GM19395 (cell line): ENCODE measurements around the gene ANKRD31.
A peak's percentile ranks its signal among the peaks of the same experiment; 100 is the strongest.
"Not testable (repeated sequence)": the region's sequence is repeated elsewhere in the genome, so short reads cannot be mapped to it uniquely, and the experiment has no call there.

Source experiments
- ATAC-seq: cut with Tn5 transposase; IDR thresholded peaks from one replicate; pipeline ENCODE4 v1.9.1; 2021; ENCODE audit warnings: mild to moderate bottlenecking, moderate library complexity; ENCODE audit not compliant: unreplicated experiment

Gene ANKRD31, protein sequence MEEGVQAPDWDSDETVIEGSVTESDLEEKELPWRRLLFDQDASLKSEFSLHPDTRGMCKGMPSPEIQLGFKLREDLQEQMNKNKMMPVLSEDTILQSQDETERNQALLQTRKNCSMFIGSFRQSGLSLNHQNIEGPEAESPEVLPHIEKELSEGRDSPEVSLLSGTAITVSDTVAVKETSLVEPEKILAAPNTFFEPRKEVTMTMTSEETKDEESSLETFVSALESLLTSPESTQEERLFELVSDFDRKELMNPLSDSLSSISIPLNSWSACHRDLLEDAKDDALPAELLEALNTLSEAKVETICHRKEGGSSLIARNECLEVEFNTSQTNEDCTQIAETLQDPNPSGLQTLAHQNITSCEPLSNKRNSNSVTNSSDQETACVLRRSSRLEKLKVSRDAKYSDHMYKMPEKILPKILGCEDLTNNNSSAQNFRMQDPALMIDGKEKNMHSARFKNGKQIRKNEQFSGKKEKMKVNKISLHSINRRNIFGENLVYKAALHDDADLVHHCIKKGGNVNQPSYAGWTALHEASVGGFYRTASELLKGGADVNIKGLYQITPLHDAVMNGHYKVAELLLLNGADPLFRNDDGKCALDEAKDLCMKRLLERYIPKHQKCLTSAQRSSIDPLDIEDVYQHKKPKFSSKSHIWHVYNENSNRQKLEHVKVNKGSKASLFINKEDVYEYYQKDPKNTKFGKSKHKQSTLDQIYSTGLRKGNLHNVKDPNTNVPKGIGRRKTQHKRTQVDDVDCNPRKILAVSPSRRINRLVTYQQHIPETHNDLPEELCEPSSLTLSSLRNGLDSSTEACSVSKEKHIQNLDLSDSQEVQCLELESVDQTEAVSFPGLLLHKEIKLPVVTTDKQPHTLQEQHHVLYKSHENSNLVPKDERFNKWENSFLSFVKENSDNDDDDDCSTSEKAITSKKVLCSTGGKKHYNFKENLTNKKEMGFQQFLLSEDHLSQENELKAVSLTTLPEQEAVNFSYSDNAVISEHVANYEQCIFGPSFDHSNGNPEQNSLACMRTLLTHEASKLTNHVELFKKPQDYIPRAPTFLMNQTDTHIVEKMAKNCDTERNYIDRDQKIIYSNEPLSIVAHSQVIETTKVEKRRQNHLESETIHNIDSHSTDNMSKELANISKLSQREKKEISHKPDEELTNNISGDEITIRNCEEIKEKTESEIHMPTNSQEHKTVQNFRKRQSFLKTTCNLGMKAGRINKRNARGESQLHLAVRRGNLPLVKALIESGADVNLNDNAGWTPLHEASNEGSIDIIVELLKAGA (N-terminal part only)

DNA sequence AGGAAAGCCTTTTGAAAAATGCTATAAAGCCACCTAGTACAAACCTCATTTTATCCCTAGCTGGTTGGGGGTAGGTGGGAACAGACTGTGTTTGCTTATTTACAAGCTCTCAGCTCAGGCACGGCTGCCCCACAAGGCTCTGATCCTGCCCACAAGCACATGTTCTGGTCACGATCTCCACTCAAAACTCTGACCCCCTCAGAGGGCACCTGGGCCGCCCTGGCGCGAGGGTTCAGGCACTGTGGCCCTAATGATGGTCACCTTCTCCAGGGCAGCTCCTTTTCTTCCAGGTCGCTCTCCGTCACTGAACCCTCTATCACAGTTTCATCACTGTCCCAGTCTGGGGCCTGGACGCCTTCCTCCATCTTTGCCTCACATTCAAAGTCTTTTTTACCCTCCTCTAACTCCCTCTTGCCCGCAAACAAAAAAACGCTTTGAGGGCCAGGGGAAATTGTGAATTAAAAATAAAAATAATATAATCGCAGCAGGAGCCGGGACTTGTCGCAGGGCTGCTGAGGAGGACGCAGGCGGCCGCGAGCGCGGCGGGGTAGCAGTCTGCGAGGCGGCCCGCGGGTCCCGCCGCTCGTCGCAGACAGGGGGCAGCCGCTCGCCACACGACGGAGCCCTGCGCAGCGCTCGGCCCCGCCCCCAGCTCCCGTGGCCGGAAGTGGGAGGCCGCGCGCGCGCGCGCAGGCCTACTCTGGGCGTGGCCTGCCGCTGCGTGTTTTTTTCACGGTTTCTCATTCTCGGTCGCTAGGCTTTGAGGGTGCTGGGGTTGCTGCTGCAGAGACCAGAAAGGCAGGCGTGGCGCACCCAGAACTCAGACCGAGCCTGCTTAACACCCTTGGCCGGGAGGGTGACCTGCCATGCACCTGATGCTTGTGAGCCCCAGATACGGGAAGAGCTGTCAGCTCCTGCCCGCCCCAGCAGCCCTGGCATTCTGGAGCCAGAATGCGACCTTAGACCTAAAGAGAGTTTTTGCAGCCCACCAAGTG lies at the start of gene ANKRD31:
TSS of gene ANKRD31 (minus strand) at position 557 of the 995 bp plus-strand sequence. CDS start at position 365, 192 bp downstream.
- ATAC-seq: peak; percentile 98

DNA sequence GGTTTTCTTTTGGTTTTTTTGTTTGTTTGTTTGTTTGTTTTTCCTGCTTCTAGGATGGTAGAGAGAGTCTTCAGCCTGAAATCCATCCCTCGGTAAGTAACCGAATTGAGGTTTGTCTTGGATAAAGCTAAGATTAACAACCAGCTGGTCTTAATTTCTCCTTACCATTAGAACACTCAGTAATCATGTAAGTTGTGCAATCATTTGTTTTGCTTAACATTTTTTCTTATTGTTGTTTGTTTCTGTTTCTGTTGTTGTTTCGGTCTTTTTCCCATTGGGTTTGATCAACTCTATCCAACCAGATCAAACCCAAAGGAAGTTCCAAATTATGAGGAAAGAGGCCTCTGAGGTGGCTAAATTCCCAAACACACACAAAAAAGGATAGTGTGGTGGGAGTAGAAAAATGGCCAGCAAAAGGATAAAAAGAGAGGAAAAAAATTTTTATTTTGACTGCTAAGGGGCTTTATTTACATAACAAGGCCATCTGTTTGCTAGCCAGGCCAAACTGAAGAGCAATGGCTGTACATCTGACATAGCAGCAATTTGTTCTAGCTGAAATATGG lies 49.6 kb upstream of the ANKRD31 start:
- no peak for ATAC-seq

DNA sequence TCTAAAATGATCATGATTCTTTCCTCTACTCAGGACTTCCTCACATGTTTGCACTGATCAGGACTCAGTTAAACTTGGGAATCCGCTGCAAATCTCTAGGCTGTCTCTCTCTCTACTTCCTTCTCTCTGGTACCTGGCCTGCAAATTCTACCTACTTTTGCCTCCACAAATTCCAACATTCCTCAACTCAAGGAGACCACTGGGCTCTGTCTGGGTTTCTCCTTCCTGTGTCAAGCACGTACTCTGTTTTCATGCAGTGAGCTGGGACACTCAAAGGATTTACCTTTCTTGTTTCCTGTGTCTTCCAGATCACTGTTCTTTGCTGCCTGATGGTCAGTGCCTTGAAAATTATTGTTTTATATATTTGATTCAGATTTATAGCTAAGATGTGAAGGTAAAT lies 45.9 kb upstream of the ANKRD31 start:
- no peak for ATAC-seq

DNA sequence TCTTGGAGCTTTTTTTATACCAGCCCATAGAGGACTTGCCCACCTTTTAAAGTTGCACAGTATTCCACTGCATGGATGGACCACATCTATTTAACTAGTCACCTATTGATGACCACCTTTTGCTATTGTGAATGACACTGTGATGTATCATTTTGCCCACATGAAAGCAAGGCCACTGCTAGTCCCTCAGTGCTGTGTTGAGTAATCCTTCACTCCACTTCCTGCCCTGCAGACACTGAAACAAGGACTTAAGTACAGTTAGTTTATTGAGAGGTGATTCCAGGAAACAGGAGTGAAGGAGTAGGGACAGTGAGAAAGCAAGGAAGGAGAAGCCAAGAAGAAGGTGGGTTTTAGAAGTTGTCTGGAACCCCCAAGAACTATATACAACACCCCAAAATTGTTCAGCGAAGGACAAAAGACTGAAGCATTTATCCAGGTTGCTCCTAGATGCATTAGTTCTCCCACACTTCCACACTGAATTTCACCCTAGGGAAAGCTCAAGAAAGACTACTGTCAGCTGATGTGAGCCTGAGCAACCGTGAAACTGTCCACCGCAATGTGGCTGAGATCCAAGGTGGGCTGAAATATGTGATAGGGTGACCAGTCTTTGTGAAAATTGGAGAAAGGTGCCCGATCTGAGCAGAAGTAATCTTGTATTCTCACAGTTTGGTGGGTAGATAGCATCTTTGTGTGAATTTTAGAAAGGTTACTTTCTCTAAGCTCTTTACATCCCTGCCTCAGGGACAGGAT lies 45.2 kb upstream of the ANKRD31 start:
- no peak for ATAC-seq

DNA sequence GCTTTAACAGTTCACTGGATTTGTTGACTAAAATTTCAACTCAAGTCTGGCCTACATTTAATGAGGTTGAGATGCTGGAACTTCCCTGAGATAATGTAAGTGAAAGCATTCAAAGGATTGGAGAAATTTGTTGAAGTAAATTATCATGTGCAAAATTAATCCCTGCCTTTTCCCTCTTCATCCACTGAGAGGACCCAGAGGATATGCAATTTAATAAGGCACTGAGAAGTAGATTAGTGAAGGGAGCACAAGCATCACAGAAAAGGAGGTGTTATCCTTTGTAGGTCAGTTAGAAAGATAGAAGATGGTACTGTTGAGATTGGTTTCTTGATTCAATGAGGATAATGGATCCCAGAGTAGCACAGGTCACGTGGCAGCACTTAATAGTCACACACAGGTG lies 42.6 kb upstream of the ANKRD31 start:
- no peak for ATAC-seq

DNA sequence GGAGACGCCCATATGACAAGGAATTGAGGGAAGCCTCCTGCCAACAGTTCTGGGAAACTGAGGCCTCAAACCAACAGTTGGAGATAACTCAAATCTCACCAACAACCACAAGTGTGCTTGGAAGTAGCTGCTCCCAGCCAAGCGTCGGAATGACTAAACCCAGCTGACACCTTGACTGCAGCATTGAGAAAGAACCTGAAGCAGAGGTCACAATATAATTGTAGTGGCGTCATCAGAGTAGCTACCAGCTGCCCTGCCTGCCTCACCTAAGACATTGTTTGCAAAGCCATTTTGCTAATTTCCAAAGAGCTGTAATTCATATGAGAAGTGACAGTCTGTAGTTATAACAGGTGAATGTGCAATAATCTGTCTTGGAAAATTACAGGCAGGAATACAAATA lies 40.8 kb upstream of the ANKRD31 start:
- ATAC-seq: no peak

DNA sequence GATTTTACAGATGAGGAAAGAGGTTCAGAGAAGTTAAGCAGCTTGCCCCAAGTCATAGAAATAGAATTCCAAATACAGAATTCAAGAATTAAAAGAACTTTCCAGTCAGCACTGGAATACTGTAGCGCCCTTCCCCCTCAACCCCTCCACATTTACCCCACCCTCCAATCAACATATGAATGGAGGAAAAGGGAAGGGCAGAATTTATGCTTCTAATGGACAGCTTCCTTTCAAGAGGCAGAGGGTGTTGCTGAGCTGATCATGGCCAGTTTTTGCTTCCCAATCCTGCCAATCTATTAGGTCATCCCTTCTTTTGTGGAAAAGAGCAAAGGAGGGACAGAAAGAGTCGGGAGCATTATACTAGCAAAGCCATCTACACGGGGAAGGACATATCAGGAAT lies 39.1 kb upstream of the ANKRD31 start:
- no peak for ATAC-seq

DNA sequence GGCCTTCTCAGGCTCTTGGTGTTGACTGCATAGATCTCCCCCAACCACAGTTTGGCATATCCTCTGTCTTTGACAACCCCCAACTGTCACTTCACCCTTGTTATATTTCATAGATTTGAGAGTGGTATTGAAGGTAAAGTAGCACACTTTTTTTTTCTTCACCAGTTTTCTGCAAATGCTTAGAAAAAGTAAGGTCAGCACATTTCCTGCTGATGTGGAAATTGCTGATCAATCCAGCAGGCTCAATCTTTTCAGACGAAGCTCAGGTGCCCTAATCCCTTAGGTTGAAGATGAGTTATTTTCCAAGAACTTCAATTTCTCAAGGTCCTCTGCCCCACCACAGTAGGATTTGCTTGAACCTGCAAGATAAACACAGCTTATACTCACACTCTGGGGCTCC lies 38.5 kb upstream of the ANKRD31 start:
- no peak for ATAC-seq

DNA sequence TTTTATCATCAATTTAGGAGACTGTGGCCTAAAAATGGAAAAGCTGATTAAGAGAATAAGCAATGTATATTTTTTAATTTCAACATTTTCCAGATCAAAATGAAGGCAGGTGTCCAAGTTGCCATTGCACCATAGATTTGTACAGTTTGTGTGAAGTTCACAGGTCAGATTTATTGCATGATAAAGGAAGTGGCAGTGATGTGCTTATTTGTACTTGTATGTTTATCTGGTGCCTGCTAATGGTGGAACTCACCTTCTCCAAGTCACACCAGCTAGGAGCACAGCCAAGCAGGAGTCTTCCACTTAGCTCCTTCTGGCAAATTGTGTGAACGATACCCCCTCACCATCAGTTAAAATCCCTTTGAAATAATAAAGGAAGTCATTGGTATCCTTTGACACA lies 37.8 kb upstream of the ANKRD31 start:
- ATAC-seq: no peak

DNA sequence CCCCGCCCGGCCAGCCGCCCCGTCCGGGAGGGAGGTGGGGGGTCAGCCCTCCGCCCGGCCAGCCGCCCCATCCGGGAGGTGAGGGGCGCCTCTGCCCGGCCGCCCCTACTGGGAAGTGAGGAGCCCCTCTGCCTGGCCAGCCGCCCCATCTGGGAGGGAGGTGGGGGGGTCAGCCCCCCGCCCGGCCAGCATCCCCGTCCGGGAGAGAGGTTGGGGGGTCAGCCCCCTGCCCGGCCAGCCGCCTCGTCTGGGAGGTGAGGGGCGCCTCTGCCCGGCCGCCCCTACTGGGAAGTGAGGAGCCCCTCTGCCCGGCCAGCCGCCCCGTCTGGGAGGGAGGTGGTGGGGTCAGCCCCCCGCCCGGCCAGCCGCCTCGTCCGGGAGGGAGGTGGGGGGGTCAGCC lies 33.9 kb upstream of the ANKRD31 start:
- not testable (repeated sequence) for ATAC-seq

DNA sequence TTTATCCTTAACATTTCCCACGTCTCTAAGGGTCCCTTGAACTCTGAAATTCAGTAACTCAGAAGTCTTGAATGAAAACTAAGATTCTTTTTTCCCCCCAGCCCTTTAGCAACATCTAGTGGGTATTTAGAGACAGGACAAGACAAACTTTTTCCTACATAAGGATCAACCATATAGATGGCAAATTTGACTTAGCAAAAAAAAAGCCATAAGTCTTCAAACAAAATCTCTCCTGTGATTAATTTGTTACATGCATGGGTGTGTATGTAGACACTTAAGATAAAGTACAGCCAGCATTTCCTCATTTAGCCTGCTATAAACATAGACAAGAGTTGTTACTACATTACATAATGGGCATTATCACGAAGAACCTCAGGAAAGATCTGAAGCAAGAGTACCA lies 29.1 kb upstream of the ANKRD31 start:
- no peak for ATAC-seq

DNA sequence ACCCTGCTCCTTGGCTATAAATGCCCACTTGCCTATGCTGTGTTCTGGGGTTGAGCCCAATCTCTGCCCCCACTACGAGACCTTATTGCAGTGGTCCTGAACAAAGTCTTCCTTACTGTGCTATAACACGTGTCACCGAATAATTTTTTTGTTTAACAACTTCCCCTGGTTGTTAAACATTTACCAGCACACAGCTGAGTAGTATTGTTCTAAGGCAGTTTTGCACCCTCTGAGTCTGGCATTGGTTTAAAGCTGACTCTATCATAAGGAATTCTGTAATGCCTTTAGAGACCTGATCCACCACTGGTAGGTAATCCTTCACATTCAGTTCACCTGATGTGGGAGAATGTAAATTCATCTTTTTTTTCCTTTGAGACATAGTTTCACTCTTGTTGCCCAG lies 25.6 kb upstream of the ANKRD31 start:
- ATAC-seq: no peak

DNA sequence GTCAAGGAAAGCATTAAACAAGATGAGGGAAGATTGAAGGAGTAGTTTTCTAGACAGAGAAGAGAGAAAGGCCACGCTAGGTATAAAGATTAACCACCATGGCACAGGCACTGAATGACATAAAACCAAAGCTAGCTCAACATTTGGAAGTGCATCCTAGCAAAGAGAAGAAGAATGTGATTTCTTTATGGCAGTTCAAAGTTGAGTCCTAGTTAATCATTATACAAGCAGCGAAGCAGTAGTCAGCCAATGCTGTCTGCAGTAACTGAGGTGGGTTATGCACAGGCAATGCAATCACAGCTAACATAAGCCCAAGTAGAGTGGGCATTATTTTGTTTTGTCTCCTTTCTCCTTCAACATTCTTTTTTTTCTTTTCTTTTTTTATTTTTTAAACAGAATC lies 24.0 kb upstream of the ANKRD31 start:
- no peak for ATAC-seq

DNA sequence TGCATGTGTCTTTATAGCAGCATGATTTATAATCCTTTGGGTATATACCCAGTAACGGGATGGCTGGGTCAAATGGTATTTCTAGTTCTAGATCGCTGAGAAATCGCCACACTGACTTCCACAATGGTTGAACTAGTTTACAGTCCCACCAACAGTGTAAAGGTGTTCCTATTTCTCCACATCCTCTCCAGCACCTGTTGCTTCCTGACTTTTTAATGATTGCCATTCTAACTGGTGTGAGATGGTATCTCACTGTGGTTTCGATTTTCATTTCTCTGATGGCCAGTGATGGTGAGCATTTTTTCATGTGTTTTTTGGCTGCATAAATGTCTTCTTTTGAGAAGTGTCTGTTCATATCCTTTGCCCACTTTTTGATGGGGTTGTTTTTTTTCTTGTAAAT lies 13.8 kb upstream of the ANKRD31 start:
- ATAC-seq: not testable (repeated sequence)

DNA sequence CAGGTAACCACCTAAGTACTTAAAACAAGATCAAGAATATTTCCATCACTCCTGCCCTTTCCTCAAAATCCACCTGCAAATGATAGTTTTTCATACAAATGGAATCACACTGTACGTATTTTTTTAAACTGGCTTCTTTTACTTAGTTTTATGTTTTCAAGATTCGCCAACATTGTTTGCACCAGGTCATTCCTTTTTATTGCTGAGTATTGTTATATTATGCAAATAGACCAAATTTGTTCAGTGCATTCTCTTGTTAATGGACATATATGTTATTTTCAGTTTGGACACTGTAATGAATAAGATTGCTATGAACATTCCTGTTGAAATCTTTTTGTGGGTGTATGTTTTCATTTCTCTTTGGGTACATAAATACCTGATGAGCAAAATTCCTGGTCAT lies 8.3 kb upstream of the ANKRD31 start:
- no peak for ATAC-seq

DNA sequence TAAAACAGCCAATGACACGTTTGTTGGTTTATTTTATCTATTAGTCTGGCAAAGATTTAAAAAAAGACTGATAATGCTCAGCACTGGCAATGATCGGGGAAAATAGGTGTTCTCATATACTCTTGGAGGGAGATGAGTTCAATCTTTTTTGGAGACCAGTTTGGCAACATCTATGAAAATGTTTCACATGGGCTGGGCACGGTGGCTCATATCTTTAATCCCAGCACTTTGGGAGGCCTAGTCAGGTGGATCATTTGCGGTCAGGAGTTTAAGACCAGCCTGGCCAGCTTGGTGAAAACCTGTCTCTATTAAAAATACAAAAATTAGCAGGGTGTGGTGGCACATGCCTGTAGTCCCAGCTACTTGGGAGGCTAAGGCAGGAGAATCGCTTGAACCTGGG lies 6.8 kb upstream of the ANKRD31 start:
- ATAC-seq: no peak

DNA sequence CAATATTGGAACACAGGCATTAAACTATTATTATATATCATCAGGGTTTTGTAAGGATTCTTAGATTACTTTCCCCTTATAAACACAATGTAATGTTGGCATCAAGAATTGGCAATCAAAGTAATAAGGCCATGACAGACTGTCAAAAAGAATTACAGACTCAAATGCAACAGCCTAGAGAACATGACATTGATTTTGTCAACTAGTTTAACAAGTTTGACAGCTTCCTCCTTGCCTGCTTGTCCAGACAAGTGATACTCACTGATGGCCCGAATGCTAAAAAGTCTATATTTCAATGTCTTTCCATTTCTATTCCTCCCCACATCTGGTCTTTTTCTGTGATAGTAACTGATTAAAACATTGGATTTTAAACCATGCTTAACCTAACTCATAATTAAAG lies 6.4 kb upstream of the ANKRD31 start:
- no peak for ATAC-seq

DNA sequence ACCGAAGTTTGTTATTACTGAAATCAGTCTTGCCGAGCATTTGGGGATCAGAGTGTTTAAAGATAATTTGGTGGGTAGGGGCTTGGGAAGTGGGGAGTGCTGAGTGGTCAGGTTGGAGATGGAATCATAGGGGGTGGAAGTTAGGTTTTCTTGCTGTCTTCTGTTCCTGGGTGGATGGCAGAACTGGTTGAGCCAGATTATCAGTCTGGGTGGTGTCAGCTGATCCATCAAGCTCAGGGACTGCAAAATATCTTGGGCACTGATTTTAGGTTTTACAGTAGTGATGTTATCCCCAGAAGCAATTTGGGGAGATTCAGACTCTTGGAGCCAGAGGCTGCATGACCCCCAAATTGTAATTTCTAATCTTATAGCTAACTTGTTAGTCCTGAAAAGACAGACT lies 5.4 kb upstream of the ANKRD31 start:
- no peak for ATAC-seq

DNA sequence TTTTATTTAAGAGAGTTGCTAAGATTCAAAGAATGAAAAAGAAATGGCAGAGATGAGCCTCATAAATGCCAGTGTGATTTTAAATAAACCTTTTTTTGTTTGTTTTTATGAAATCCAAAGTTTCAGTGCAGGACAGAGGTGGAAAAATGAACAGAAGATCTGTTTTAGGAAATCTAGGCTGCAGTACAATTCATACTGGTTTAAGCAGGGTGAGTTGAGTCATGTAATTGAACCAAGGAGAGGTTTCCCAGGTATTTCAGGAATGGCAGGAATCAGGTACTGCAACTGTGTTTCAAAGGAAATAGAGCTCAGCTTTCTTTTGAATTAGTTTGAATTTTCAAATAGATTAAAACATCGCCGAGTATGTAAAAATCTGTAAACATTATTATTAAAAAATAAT lies 3.0 kb upstream of the ANKRD31 start:
- ATAC-seq: no peak
